SK-N-SH treated with all-trans-retinoic acid at 6 μM for 48 hours (cell line): ENCODE results near the gene CNPY1.

Experiments
- ARNTL ChIP-seq: fragments of 450-650 bp; formaldehyde crosslinking; IDR thresholded peaks from 2 replicates; pipeline ENCODE4 v1.5.0; 2020; ENCODE audit warnings: low read depth, mild to moderate bottlenecking, moderate library complexity, borderline replicate concordance
- ISL1 ChIP-seq: fragments of 250-450 bp; sonication (Bioruptor Pico); IDR thresholded peaks from 2 replicates; pipeline ENCODE4 v2.1.2; 2022; ENCODE audit warnings: mild to moderate bottlenecking, moderate library complexity
- SNAI2 ChIP-seq: fragments of 250-450 bp; sonication (Bioruptor Pico); IDR thresholded peaks from 2 replicates; pipeline ENCODE4 v1.5.0; 2020; ENCODE audit warnings: mild to moderate bottlenecking, moderate library complexity
- ZC3H10 ChIP-seq: fragments of 250-450 bp; sonication (Bioruptor Pico); IDR thresholded peaks from 2 replicates; pipeline ENCODE4 v1.5.1; 2021; ENCODE audit warnings: mild to moderate bottlenecking, moderate library complexity
- ZNF565 ChIP-seq: fragments of 450-650 bp; formaldehyde crosslinking; conservative IDR thresholded peaks from 2 replicates; pipeline ENCODE4 v1.5.0; 2020; ENCODE audit warnings: low read depth, mild to moderate bottlenecking, moderate library complexity

DNA sequence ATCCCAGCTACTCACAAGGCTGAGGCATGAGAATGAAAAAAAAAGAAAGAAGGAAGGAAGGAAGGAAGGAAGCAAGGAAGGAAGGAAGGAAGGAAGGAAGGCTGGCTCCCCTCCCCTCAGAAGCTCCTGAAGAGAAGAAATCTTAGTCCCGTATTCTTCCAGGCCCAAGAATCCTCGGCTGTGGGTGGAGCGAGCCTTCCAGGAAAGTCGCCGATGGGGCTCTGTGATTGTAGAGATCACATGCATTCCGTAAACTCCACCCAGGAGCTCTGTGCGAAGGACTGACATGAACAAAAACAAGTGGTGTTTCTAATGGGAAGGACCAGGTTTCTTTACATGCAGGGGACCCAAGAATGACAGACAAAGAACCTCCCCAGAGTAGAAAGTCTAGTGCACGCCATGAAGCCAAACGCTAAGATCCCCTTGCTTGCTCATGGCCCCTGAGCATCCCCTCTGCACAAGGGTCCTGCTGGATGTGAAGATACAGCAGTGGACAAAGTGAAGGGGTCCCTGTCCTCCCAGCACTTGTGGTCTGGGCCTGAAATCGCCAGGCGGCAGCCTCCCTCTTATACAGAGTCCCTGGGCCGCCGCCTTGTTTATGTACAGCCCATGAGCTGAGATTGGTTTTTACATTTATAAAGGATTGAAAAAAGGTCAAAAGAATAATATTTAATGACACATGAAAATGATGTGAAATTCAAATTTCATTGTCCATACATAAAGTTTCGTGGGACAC, 25.2 kb downstream of the CNPY1 start:
- TF ChIP-seq SNAI2 (no peak), ARNTL (CRISPR knock-in tag) (no peak), ISL1 (no peak), ZNF565 (no peak), ZC3H10 (CRISPR knock-in tag) (no peak)
